Peyer's patch (tissue), 4 donors: ENCODE measurements around the gene TXLNB.

Experiments
- POLR2A ChIP-seq, 2 donors: fragments of 450-650 bp; IDR thresholded peaks; one replicate each; pipeline ENCODE4 v1.5.1; 2017; ENCODE audit warnings: antibody characterized with exemption in 2 of 2, mild to moderate bottlenecking in 2 of 2, moderate library complexity in 2 of 2
- TF ChIP-seq, protein P1 (sequence below), 6 experiments: fragments of 450-650 bp in 4 of 6; fragments of 200-600 bp in 2 of 6; sonication (generic) in 1 of 6; IDR thresholded peaks; one replicate each; pipeline ENCODE4 v1.5.1; 2017 to 2019; ENCODE audit warnings: antibody characterized with exemption in 6 of 6, mild to moderate bottlenecking in 3 of 6, moderate library complexity in 1 of 6

DNA sequence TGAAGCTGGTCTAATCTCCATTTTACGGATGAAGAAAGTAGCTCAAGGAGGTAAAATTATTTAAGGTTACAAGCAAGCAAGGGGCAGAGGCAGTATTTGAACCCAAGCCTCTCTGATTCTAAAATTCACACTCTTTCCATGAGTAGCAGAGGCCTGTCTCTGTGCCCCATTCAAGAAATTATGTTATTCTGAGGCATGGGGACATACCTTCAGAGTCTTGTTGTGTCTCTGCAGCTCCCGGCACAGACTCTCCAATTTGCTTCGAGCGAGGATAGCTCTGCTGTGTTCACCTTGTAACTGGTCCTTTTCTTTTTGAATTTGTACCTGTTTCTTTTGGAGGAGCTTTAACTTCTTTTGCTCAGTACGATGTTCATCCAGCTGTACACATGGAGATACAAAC is 21.5 kb downstream of the TXLNB start:
- TF ChIP-seq, protein P1, sequence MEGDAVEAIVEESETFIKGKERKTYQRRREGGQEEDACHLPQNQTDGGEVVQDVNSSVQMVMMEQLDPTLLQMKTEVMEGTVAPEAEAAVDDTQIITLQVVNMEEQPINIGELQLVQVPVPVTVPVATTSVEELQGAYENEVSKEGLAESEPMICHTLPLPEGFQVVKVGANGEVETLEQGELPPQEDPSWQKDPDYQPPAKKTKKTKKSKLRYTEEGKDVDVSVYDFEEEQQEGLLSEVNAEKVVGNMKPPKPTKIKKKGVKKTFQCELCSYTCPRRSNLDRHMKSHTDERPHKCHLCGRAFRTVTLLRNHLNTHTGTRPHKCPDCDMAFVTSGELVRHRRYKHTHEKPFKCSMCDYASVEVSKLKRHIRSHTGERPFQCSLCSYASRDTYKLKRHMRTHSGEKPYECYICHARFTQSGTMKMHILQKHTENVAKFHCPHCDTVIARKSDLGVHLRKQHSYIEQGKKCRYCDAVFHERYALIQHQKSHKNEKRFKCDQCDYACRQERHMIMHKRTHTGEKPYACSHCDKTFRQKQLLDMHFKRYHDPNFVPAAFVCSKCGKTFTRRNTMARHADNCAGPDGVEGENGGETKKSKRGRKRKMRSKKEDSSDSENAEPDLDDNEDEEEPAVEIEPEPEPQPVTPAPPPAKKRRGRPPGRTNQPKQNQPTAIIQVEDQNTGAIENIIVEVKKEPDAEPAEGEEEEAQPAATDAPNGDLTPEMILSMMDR (IDR thresholded peaks at IDR 0.05) = no peak
- TF ChIP-seq POLR2A (IDR thresholded peaks at IDR 0.05) = no peak
